ENCODE data around the gene ATP6V0A1. TPM values are rescaled to one million over a fixed set of nuclear protein-coding genes. Genes with fewer than 3 reads are reported as not detected.
"Not testable (repeated sequence)": the region's sequence is repeated elsewhere in the genome, so short reads cannot be mapped to it uniquely, and the experiment has no call there.

Gene ATP6V0A1
- total RNA-seq, 1 donor from 2014 or later = 109 TPM

- Histone ChIP-seq H3K36me3 (no peaks in the 10 kb centered on the region), H3K27ac (peak overlapping the region; percentile 92), H3K27me3 (no peaks in the 10 kb centered on the region), H3K9me3 (no peaks in the 10 kb centered on the region), H3K4me3 (peak overlapping the region; percentile 89), H3K4me1 (peaks cover 17% of the 10 kb centered on the region)
- intact Hi-C loops (cut with DNase I) = no loop called here
- TF ChIP-seq CTCF (IDR thresholded peaks at IDR 0.05) = no peak
- ATAC-seq = peak; percentile 57
- peak; percentile 74 for DNase-seq
These were observed 95.2 kb downstream of the ATP6V0A1 start for GRCh38 chr17:42553866-42554249.

- H3K36me3 ChIP-seq = no peaks in the 10 kb centered on the region
- no peaks in the 10 kb centered on the region for H3K9me3 ChIP-seq
- peaks cover 15% of the 10 kb centered on the region for H3K4me1 ChIP-seq
- peak; percentile 94 for DNase-seq
- no peaks in the 10 kb centered on the region for H3K27me3 ChIP-seq
- ATAC-seq = peak; percentile 93
- peak overlapping the region; percentile 89 for H3K4me3 ChIP-seq
- TF ChIP-seq CTCF (IDR thresholded peaks at IDR 0.05) = no peak
- intact Hi-C loops (cut with DNase I) = no loop called here
- H3K27ac ChIP-seq = peak overlapping the region; percentile 92
These were observed 95.8 kb downstream of the ATP6V0A1 start for GRCh38 chr17:42554250-42555121.

- peak overlapping the region; percentile 92 for H3K27ac ChIP-seq
- no peaks in the 10 kb centered on the region for H3K9me3 ChIP-seq
- no peak for DNase-seq
- H3K27me3 ChIP-seq = no peaks in the 10 kb centered on the region
- no peak for ATAC-seq
- intact Hi-C loops (cut with DNase I) = no loop called here
- no peaks in the 10 kb centered on the region for H3K36me3 ChIP-seq
- no peak for TF ChIP-seq CTCF (IDR thresholded peaks at IDR 0.05)
- H3K4me3 ChIP-seq = peak overlapping the region; percentile 89
- H3K4me1 ChIP-seq = peaks cover 15% of the 10 kb centered on the region
These were observed 96.5 kb downstream of the ATP6V0A1 start for GRCh38 chr17:42555122-42555622.

GRCh38 chr17:42555961-42556617 lies 97.4 kb downstream of the ATP6V0A1 start:
- H3K9me3 ChIP-seq; ATAC-seq; H3K36me3 ChIP-seq; DNase-seq; H3K4me3 ChIP-seq; H3K27me3 ChIP-seq; intact Hi-C loops (cut with DNase I): not testable (repeated sequence)
- H3K4me1 ChIP-seq = peaks cover 15% of the 10 kb centered on the region
- peak overlapping the region; percentile 92 for H3K27ac ChIP-seq

GRCh38 chr17:42559075-42559474 lies 100.4 kb downstream of the ATP6V0A1 start:
- no peak for TF ChIP-seq CTCF (IDR thresholded peaks at IDR 0.05)
- DNase-seq = no peak
- ATAC-seq = peak; percentile 15
- Histone ChIP-seq H3K36me3 (peaks cover 2% of the 10 kb centered on the region), H3K9me3 (no peaks in the 10 kb centered on the region), H3K27ac (peak overlapping the region; percentile 47), H3K4me1 (peaks cover 28% of the 10 kb centered on the region), H3K27me3 (no peaks in the 10 kb centered on the region), H3K4me3 (no peak overlapping the region)
- intact Hi-C loops (cut with DNase I) = no loop called here

GRCh38 chr17:42560246-42560645 lies 101.6 kb downstream of the ATP6V0A1 start:
- no peaks in the 10 kb centered on the region for H3K9me3 ChIP-seq
- H3K36me3 ChIP-seq = peaks cover 14% of the 10 kb centered on the region
- H3K27ac ChIP-seq = no peak overlapping the region
- H3K27me3 ChIP-seq = no peaks in the 10 kb centered on the region
- ATAC-seq (no peak), DNase-seq (no peak)
- no peak overlapping the region for H3K4me3 ChIP-seq
- TF ChIP-seq CTCF (IDR thresholded peaks at IDR 0.05) = no peak
- peaks cover 33% of the 10 kb centered on the region for H3K4me1 ChIP-seq
- intact Hi-C loops (cut with DNase I) = no loop called here

All from upper lobe of right lung (tissue), 1 donor.